Panc1 (cell line): ENCODE results near the gene PGBD1.

Experiments
- POLR2AphosphoS5 ChIP-seq: IDR thresholded peaks from 2 replicates; pipeline ENCODE4 v1.6.1; 2012; ENCODE audit warnings: mild to moderate bottlenecking, low read depth, low read length, moderate library complexity
- TCF7L2 ChIP-seq: IDR thresholded peaks from 2 replicates; pipeline ENCODE4 v1.6.1; 2011; ENCODE audit warnings: mild to moderate bottlenecking, low read depth, low read length, inconsistent platforms
- TF ChIP-seq, protein P1 (sequence below): fragments of 450-650 bp; IDR thresholded peaks from 2 replicates; pipeline ENCODE4 v1.5.1; 2017; ENCODE audit warnings: mild to moderate bottlenecking
- TF ChIP-seq, protein P2 (sequence below), 2 experiments: IDR thresholded peaks; 2 replicates each; pipeline ENCODE4 v1.6.1; 2011 to 2012; ENCODE audit warnings: low read depth in 2 of 2, control low read depth in 1 of 2, low read length in 1 of 2, mild to moderate bottlenecking in 1 of 2, moderate library complexity in 1 of 2; ENCODE audit not compliant: insufficient read depth in 1 of 2

DNA sequence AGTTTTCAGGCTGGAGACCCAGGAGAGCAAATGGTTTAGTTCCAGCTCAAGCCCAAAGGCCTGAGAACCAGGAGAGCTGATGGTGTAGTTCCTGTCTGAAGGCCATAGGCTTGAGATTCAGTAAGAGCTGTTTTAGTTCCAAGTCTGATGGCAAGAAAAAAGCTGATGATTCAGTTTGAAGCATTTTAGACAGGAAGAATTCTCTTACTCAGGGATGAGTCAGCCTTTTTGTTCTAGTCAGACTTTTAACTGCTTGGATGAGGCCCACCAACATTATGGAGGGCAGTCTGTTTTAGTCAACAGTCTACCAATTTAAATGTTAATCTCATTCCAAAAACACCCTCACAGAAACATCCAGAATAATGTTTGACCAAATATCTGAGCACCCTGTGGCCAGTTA is 11.9 kb upstream of the PGBD1 start:
- no peak for TF ChIP-seq POLR2AphosphoS5
- TF ChIP-seq, protein P1, sequence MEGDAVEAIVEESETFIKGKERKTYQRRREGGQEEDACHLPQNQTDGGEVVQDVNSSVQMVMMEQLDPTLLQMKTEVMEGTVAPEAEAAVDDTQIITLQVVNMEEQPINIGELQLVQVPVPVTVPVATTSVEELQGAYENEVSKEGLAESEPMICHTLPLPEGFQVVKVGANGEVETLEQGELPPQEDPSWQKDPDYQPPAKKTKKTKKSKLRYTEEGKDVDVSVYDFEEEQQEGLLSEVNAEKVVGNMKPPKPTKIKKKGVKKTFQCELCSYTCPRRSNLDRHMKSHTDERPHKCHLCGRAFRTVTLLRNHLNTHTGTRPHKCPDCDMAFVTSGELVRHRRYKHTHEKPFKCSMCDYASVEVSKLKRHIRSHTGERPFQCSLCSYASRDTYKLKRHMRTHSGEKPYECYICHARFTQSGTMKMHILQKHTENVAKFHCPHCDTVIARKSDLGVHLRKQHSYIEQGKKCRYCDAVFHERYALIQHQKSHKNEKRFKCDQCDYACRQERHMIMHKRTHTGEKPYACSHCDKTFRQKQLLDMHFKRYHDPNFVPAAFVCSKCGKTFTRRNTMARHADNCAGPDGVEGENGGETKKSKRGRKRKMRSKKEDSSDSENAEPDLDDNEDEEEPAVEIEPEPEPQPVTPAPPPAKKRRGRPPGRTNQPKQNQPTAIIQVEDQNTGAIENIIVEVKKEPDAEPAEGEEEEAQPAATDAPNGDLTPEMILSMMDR: no peak
- TF ChIP-seq, protein P2, sequence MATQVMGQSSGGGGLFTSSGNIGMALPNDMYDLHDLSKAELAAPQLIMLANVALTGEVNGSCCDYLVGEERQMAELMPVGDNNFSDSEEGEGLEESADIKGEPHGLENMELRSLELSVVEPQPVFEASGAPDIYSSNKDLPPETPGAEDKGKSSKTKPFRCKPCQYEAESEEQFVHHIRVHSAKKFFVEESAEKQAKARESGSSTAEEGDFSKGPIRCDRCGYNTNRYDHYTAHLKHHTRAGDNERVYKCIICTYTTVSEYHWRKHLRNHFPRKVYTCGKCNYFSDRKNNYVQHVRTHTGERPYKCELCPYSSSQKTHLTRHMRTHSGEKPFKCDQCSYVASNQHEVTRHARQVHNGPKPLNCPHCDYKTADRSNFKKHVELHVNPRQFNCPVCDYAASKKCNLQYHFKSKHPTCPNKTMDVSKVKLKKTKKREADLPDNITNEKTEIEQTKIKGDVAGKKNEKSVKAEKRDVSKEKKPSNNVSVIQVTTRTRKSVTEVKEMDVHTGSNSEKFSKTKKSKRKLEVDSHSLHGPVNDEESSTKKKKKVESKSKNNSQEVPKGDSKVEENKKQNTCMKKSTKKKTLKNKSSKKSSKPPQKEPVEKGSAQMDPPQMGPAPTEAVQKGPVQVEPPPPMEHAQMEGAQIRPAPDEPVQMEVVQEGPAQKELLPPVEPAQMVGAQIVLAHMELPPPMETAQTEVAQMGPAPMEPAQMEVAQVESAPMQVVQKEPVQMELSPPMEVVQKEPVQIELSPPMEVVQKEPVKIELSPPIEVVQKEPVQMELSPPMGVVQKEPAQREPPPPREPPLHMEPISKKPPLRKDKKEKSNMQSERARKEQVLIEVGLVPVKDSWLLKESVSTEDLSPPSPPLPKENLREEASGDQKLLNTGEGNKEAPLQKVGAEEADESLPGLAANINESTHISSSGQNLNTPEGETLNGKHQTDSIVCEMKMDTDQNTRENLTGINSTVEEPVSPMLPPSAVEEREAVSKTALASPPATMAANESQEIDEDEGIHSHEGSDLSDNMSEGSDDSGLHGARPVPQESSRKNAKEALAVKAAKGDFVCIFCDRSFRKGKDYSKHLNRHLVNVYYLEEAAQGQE (IDR thresholded peaks at IDR 0.05; ENCODE audit: insufficient read depth in 1 of 2, low read depth in 2 of 2, low read length in 1 of 2): no peak
- TF ChIP-seq TCF7L2: no peak
